HepG2 (cell line): ENCODE measurements around the gene RTBDN. TPM values are rescaled to one million over a fixed set of nuclear protein-coding genes. Genes with fewer than 3 reads are reported as not detected.

Source experiments
- BRD4 ChIP-seq: sonication (generic); formaldehyde crosslinking; IDR thresholded peaks from 2 replicates; pipeline ENCODE4 v1.4.0; 2020; ENCODE audit warnings: missing genetic modification reagents
- DMAP1 ChIP-seq: IDR thresholded peaks from 2 replicates; pipeline ENCODE4 v1.6.1; 2016
- DRAP1 ChIP-seq: IDR thresholded peaks from 2 replicates; pipeline ENCODE4 v1.6.1; 2016; ENCODE audit warnings: missing genetic modification reagents, missing compliant biosample characterization
- GABPB1 ChIP-seq: IDR thresholded peaks from 2 replicates; pipeline ENCODE4 v1.6.1; 2016; ENCODE audit warnings: mild to moderate bottlenecking, missing genetic modification reagents, moderate library complexity, missing compliant biosample characterization
- GATAD1 ChIP-seq: IDR thresholded peaks from 2 replicates; pipeline ENCODE4 v1.6.1; 2016; ENCODE audit warnings: missing genetic modification reagents, missing compliant biosample characterization
- HDAC1 ChIP-seq: sonication (generic); formaldehyde crosslinking; IDR thresholded peaks from 2 replicates; pipeline ENCODE4 v1.5.1; 2020; ENCODE audit warnings: mild to moderate bottlenecking, missing genetic modification reagents
- KLF15 ChIP-seq: sonication (generic); formaldehyde crosslinking; IDR thresholded peaks from 2 replicates; pipeline ENCODE4 v1.8.1; 2023; ENCODE audit warnings: borderline replicate concordance, mild to moderate bottlenecking, inconsistent platforms, missing genetic modification reagents, mixed read lengths
- KMT2A ChIP-seq: sonication (generic); formaldehyde crosslinking; IDR thresholded peaks from 2 replicates; pipeline ENCODE4 v1.4.0; 2020; ENCODE audit warnings: missing genetic modification reagents
- MAFG ChIP-seq: sonication (generic); formaldehyde crosslinking; IDR thresholded peaks from 2 replicates; pipeline ENCODE4 v1.5.1; 2020; ENCODE audit warnings: mild to moderate bottlenecking, missing genetic modification reagents
- SATB2 ChIP-seq: sonication (generic); formaldehyde crosslinking; IDR thresholded peaks from 2 replicates; pipeline ENCODE4 v1.5.0; 2020; ENCODE audit warnings: missing genetic modification reagents
- THRA ChIP-seq: sonication (generic); formaldehyde crosslinking; IDR thresholded peaks from 2 replicates; pipeline ENCODE4 v1.4.0; 2020; ENCODE audit warnings: missing genetic modification reagents, borderline replicate concordance
- ZKSCAN1 ChIP-seq: fragments of 150-350 bp; IDR thresholded peaks from 2 replicates; pipeline ENCODE4 v1.6.1; 2014; ENCODE audit warnings: low read length
- ZNF234 ChIP-seq: sonication (generic); formaldehyde crosslinking; conservative IDR thresholded peaks from 2 replicates; pipeline ENCODE4 v1.5.1; 2020; ENCODE audit warnings: mild to moderate bottlenecking, missing genetic modification reagents
- ZNF281 ChIP-seq: sonication (generic); formaldehyde crosslinking; IDR thresholded peaks from 2 replicates; pipeline ENCODE4 v1.4.0; 2020; ENCODE audit warnings: missing genetic modification reagents, borderline replicate concordance
- ZNF292 ChIP-seq: sonication (generic); formaldehyde crosslinking; IDR thresholded peaks from 2 replicates; pipeline ENCODE4 v1.8.1; 2022; ENCODE audit warnings: mild to moderate bottlenecking, low read depth, missing genetic modification reagents, borderline replicate concordance
- ZNF446 ChIP-seq: sonication (generic); formaldehyde crosslinking; IDR thresholded peaks from 2 replicates; pipeline ENCODE4 v1.5.0; 2020; ENCODE audit warnings: mild to moderate bottlenecking, missing genetic modification reagents
- ZNF564 ChIP-seq: sonication (generic); formaldehyde crosslinking; IDR thresholded peaks from 2 replicates; pipeline ENCODE4 v1.8.1; 2023; ENCODE audit warnings: mild to moderate bottlenecking, missing genetic modification reagents
- ZNF598 ChIP-seq: sonication (generic); formaldehyde crosslinking; IDR thresholded peaks from 2 replicates; pipeline ENCODE4 v1.5.1; 2020; ENCODE audit warnings: mild to moderate bottlenecking, missing genetic modification reagents, borderline replicate concordance
- ZNF883 ChIP-seq: sonication (generic); formaldehyde crosslinking; IDR thresholded peaks from 2 replicates; pipeline ENCODE4 v1.5.1; 2020; ENCODE audit warnings: mild to moderate bottlenecking, missing genetic modification reagents; ENCODE audit errors: not compliant biosample characterization
- ZZZ3 ChIP-seq: sonication (generic); formaldehyde crosslinking; IDR thresholded peaks from 2 replicates; pipeline ENCODE4 v1.4.0; 2020; ENCODE audit warnings: missing genetic modification reagents, mild to moderate bottlenecking, borderline replicate concordance
- polyA plus RNA-seq, 8 experiments: library from polyadenylated mRNA; depleted of rRNA in 3 of 8; stranded (reverse) in 7 of 8; unstranded in 1 of 8; fragments of >200 nt; fragmentation: Illumina TruSeq in 4 of 8; extraction: Trizol in 4 of 8; gene quantifications; 2 replicates each; pipeline versions ENCODE4 v1.2.1 to v1.2.3, GENCODE V29; 2011 to 2016; ENCODE audit warnings: low read depth in 4 of 8, missing spikeins in 1 of 8, mixed read lengths in 1 of 8; ENCODE audit not compliant: insufficient read depth in 1 of 8
- total RNA-seq, 5 experiments: library from RNA; depleted of rRNA; stranded (reverse); fragments of >200 nt; fragmentation: Illumina TruSeq; extraction: Trizol; gene quantifications; 2 replicates each; pipeline ENCODE4 v1.2.3, GENCODE V29; 2016; ENCODE audit warnings: low read depth in 1 of 5
- TF ChIP-seq, protein P1 (sequence below): sonication (generic); formaldehyde crosslinking; conservative IDR thresholded peaks from 2 replicates; pipeline ENCODE4 v1.4.0; 2020; ENCODE audit warnings: mild to moderate bottlenecking, missing genetic modification reagents, moderate library complexity
- TF ChIP-seq, protein P2 (sequence below): IDR thresholded peaks from 2 replicates; pipeline ENCODE4 v1.6.1; 2012; ENCODE audit warnings: inconsistent platforms

RTBDN gene
- total and polyA plus RNA-seq, 2 of the 13 experiments (the other 11 are each of a cell fraction or from before 2014, with no cell fraction given): 0.27 to 0.48 TPM

DNA sequence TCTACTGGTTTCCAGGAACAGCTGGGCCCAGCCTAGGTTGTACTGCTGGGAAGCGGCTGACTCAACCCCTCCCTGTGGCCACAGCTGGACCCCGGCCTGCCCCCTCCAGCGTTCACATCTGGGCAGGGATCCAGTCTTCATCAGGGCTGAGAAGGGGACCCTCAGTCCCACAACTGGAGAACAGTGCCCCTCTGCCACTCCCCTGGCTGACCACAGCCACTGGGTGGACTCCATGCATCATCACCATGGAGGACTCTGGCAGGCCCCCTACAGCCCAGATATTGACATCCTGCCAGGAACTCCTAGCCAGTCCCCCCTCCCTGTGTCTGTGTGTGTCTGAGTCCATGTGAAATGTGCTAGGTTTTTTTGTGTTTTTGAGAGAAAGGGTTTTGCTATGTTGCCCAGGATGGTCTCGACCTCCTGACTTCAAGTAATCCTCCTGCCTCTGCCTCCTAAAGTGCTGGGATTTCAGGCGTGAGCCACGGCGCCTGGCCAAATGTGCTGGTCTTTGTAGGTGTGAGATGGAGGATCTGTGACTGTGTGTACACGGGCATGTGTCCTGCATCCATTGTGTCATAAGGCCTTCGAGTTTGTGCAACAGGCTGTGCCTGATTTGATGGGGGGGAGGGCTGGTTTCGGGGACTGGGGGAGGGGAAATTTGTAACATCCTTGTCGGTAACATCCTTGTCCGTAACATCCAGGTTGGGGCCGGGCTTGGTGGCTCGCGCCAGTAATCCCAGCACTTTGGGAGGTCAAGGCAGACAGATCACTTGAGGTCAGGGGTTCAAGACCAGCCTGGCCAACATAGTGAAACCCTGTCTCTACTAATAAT, 55.0 kb downstream of the RTBDN start (continued):
- TF ChIP-seq THRA (CRISPR knock-in tag) (no peak), KMT2A (no peak), SATB2 (CRISPR knock-in tag) (no peak), ZNF446 (CRISPR knock-in tag) (no peak), DRAP1 (peak; percentile 41; the same call in 1 of the 2 replicates), MAFG (CRISPR knock-in tag) (no peak), ZZZ3 (CRISPR knock-in tag) (no peak), ZKSCAN1 (no peak), ZNF883 (no peak), HDAC1 (CRISPR knock-in tag) (no peak), BRD4 (no peak), DMAP1 (CRISPR knock-in tag) (no peak), GATAD1 (no peak), KLF15 (CRISPR knock-in tag) (no peak), ZNF564 (no peak), GABPB1 (0 out of 2 replicates have a peak, but pooled peaks have one; percentile 29), ZNF598 (0 out of 2 replicates have a peak, but pooled peaks have one; percentile 28), ZNF292 (no peak), ZNF234 (CRISPR knock-in tag) (no peak), ZNF281 (CRISPR knock-in tag) (peak; percentile 54; the same call in 1 of the 2 replicates)
- TF ChIP-seq, protein P1, sequence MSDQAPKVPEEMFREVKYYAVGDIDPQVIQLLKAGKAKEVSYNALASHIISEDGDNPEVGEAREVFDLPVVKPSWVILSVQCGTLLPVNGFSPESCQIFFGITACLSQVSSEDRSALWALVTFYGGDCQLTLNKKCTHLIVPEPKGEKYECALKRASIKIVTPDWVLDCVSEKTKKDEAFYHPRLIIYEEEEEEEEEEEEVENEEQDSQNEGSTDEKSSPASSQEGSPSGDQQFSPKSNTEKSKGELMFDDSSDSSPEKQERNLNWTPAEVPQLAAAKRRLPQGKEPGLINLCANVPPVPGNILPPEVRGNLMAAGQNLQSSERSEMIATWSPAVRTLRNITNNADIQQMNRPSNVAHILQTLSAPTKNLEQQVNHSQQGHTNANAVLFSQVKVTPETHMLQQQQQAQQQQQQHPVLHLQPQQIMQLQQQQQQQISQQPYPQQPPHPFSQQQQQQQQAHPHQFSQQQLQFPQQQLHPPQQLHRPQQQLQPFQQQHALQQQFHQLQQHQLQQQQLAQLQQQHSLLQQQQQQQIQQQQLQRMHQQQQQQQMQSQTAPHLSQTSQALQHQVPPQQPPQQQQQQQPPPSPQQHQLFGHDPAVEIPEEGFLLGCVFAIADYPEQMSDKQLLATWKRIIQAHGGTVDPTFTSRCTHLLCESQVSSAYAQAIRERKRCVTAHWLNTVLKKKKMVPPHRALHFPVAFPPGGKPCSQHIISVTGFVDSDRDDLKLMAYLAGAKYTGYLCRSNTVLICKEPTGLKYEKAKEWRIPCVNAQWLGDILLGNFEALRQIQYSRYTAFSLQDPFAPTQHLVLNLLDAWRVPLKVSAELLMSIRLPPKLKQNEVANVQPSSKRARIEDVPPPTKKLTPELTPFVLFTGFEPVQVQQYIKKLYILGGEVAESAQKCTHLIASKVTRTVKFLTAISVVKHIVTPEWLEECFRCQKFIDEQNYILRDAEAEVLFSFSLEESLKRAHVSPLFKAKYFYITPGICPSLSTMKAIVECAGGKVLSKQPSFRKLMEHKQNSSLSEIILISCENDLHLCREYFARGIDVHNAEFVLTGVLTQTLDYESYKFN: no peak
- TF ChIP-seq, protein P2, sequence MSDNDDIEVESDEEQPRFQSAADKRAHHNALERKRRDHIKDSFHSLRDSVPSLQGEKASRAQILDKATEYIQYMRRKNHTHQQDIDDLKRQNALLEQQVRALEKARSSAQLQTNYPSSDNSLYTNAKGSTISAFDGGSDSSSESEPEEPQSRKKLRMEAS: 0 out of 2 replicates have a peak, but pooled peaks have one; percentile 15
